K562 (cell line): ENCODE results near the gene TMBIM4. TPM values are rescaled to one million over a fixed set of nuclear protein-coding genes. Genes with fewer than 3 reads are reported as not detected.

Experiments used
- ATAC-seq: fragments of 200-7000 bp; cut with Tn5 transposase; 3 replicates; pipeline ENCODE4 v1.9.1; 2020; ENCODE audit warnings: moderate library complexity
- Bru-seq: library from RNA; stranded (reverse); fragments of 400-500 nt; gene quantifications from one replicate; lab custom pipeline; 2021; lab: Mats Ljungman, UMichigan
- BruChase-seq, 2 experiments: library from RNA; stranded (reverse); fragments of 400-500 nt; gene quantifications; one replicate each; lab custom pipeline; 2021; lab: Mats Ljungman, UMichigan
- BruUV-seq: library from RNA; stranded (reverse); fragments of 400-500 nt; replicated peaks from 2 replicates; lab custom pipeline; 2021; lab: Mats Ljungman, UMichigan
- CTCF ChIA-PET: fragments of 300-600 bp; formaldehyde crosslinking; extraction: SDS; loops from one replicate; lab custom pipeline; 2021; ENCODE audit warnings: low intra/inter-chr PET ratio; lab: Yijun Ruan, JAX
- POLR2A ChIA-PET: fragments of 300-600, 350-650 bp; sonication (Branson Sonifier 250); formaldehyde crosslinking; extraction: SDS; loops from one replicate; lab custom pipeline; 2021; ENCODE audit warnings: antibody characterized with exemption, inconsistent platforms; lab: Yijun Ruan, JAX
- DNase-seq, 4 experiments: peaks; one replicate each; pipeline versions ENCODE4 v3.0.0 to v3.0.0-alpha.2; 2011 to 2018; ENCODE audit warnings: low spot score in 3 of 4, mixed read lengths in 3 of 4; ENCODE audit errors: extremely low read depth in 1 of 4
- FAIRE-seq: peaks from 2 replicates; lab custom pipeline; 2011; peaks lifted over from hg19 to GRCh38; lab: Jason Lieb, UNC
- H2AFZ ChIP-seq: 2 replicates; pipeline ENCODE4 v1.6.0; 2011; ENCODE audit warnings: low read depth, low read length, control low read depth, inconsistent platforms
- H3K27ac ChIP-seq: fragments of 200-600 bp; 3 replicates; pipeline ENCODE4 v1.8.0; 2011; ENCODE audit warnings: low read depth, mild to moderate bottlenecking, control low read depth, inconsistent platforms, low read length, moderate library complexity, mixed read lengths; ENCODE audit errors: extremely low read depth
- H3K27me3 ChIP-seq, 2 experiments: fragments of 300-600 bp in 1 of 2; 2 replicates in 1 of 2; 3 replicates in 1 of 2; pipeline versions ENCODE4 v1.6.0 to v1.8.0; 2011; ENCODE audit warnings: inconsistent platforms in 2 of 2, low read length in 2 of 2, mild to moderate bottlenecking in 1 of 2, mixed read lengths in 1 of 2, moderate library complexity in 1 of 2; ENCODE audit not compliant: control insufficient read depth in 2 of 2, insufficient read depth in 2 of 2
- H3K36me3 ChIP-seq: fragments of 300-600 bp; 3 replicates; pipeline ENCODE4 v1.8.0; 2011; ENCODE audit warnings: mild to moderate bottlenecking, low read length, inconsistent platforms; ENCODE audit not compliant: control insufficient read depth, insufficient read depth
- H3K4me1 ChIP-seq, 2 experiments: fragments of 200-600 bp in 1 of 2; replicated peaks in 1 of 2; 2 replicates in 1 of 2; 3 replicates in 1 of 2; pipeline versions ENCODE4 v1.5.1 to v1.8.0; 2011; ENCODE audit warnings: inconsistent platforms in 2 of 2, low read length in 2 of 2, mild to moderate bottlenecking in 1 of 2, mixed read lengths in 1 of 2, moderate library complexity in 1 of 2; ENCODE audit not compliant: control insufficient read depth in 2 of 2, insufficient read depth in 2 of 2
- H3K4me2 ChIP-seq: 2 replicates; pipeline ENCODE4 v1.6.1; 2011; ENCODE audit warnings: low read length, control low read depth, inconsistent platforms, mixed read lengths; ENCODE audit not compliant: insufficient read depth
- H3K4me3 ChIP-seq: fragments of 200-600 bp; sonication (generic), shearing (Covaris generic); 2 replicates; pipeline ENCODE4 v1.5.1; 2016; ENCODE audit warnings: control low read depth, inconsistent platforms
- H3K79me2 ChIP-seq: fragments of 200-600 bp; 3 replicates; pipeline ENCODE4 v1.8.0; 2011; ENCODE audit warnings: low read length, inconsistent platforms; ENCODE audit not compliant: control insufficient read depth, insufficient read depth
- H3K9ac ChIP-seq, 2 experiments: 2 replicates each; pipeline versions ENCODE4 v1.6.0 to v1.6.1; 2011; ENCODE audit warnings: low read depth in 2 of 2, low read length in 2 of 2, control low read depth in 1 of 2, inconsistent platforms in 1 of 2, mild to moderate bottlenecking in 1 of 2, mixed read lengths in 1 of 2; ENCODE audit not compliant: insufficient read depth in 1 of 2
- H3K9me1 ChIP-seq: one replicate; pipeline ENCODE4 v1.6.0; 2011; ENCODE audit warnings: inconsistent platforms, mild to moderate bottlenecking, low read length, moderate library complexity; ENCODE audit not compliant: control insufficient read depth, insufficient read depth
- H3K9me3 ChIP-seq: replicated peaks from 2 replicates; pipeline ENCODE4 v1.5.1; 2011; ENCODE audit warnings: low read depth, low read length, inconsistent platforms; ENCODE audit not compliant: control insufficient read depth, insufficient read depth
- H4K20me1 ChIP-seq: replicated peaks from 2 replicates; pipeline ENCODE4 v1.6.1; 2011; ENCODE audit warnings: low read length, inconsistent platforms, mixed read lengths; ENCODE audit not compliant: control insufficient read depth, insufficient read depth
- ELF1 ChIP-seq: fragments of 200-800 bp; sonication (Bioruptor generic); IDR thresholded peaks from 2 replicates; pipeline ENCODE4 v1.6.1; 2016; ENCODE audit warnings: missing genetic modification characterization, missing compliant biosample characterization
- GABPB2 ChIP-seq: fragments of 250-450 bp; sonication (Bioruptor Pico); conservative IDR thresholded peaks from 2 replicates; pipeline ENCODE4 v1.5.1; 2021; ENCODE audit warnings: mild to moderate bottlenecking
- PTTG1 ChIP-seq: fragments of 450-650 bp; IDR thresholded peaks from 2 replicates; pipeline ENCODE4 v1.6.1; 2016; ENCODE audit warnings: low read depth, mild to moderate bottlenecking, missing genetic modification characterization, missing compliant biosample characterization
- SAFB2 ChIP-seq: fragments of 200-400 bp; formaldehyde crosslinking; IDR thresholded peaks from 2 replicates; pipeline ENCODE4 v1.6.1; 2018; ENCODE audit warnings: borderline replicate concordance, low read length, low read depth, moderate library complexity; ENCODE audit not compliant: severe bottlenecking
- TAF7 ChIP-seq: fragments of 450-650 bp; IDR thresholded peaks from 2 replicates; pipeline ENCODE4 v1.6.1; 2016; ENCODE audit warnings: missing genetic modification characterization, missing compliant biosample characterization
- ZNF197 ChIP-seq: fragments of 200-800 bp; sonication (Bioruptor generic); IDR thresholded peaks from 2 replicates; pipeline ENCODE4 v1.6.1; 2016; ENCODE audit warnings: low read depth, missing genetic modification characterization, missing compliant biosample characterization
- ZNF24 ChIP-seq: fragments of 450-650 bp; IDR thresholded peaks from 2 replicates; pipeline ENCODE4 v1.6.1; 2016
- WGBS: fragments of 100-300 bp; shearing (Covaris generic); methylation state at CpG from one replicate; pipeline ENCODE4 v1.1.6; 2016; ENCODE audit warnings: low coverage, mixed read lengths; ENCODE audit not compliant: insufficient coverage; ENCODE audit errors: missing lambda C conversion rate; 5-methylcytosine and 5-hydroxymethylcytosine counted together
- in situ Hi-C: fragments of 300-500 bp; cut with MboI; formaldehyde crosslinking; loops from 4 replicates; pipeline ENCODE4 v1.15.0; 2018; ENCODE audit warnings: inconsistent platforms, mixed read lengths
- intact Hi-C: fragments of 100-400 bp; cut with micrococcal nuclease; formaldehyde crosslinking; loops from 2 replicates; pipeline ENCODE4 v1.14.2; 2022
- long read RNA-seq, 3 experiments: library from polyadenylated mRNA in 2 of 3; library from RNA in 1 of 3; unstranded in 2 of 3; stranded (forward) in 1 of 3; transcript quantifications; one replicate each; pipeline ENCODE4 v2.0.0, GENCODE V29; 2019 to 2022
- polyA minus RNA-seq, 3 experiments: library from RNA; depleted of rRNA, polyadenylated mRNA; stranded (reverse); fragments of >200 nt; gene quantifications; 2 replicates each; pipeline ENCODE4 v1.2.3, GENCODE V29; 2011
- polyA plus RNA-seq, 8 experiments: library from polyadenylated mRNA; depleted of rRNA in 4 of 8; stranded (reverse) in 5 of 8; unstranded in 3 of 8; fragments of >200 nt; fragmentation: Nextera tagmentation in 2 of 8; fragmentation: Illumina TruSeq in 1 of 8; extraction: Ambion mirVana in 2 of 8; extraction: Trizol in 1 of 8; gene quantifications; 2 replicates each; pipeline versions ENCODE4 v1.2.1 to v1.2.3, GENCODE V29; 2011 to 2014; ENCODE audit warnings: inconsistent platforms in 1 of 8, missing spikeins in 1 of 8
- total RNA-seq, 7 experiments: library from RNA; depleted of rRNA in 6 of 7; stranded (reverse); fragments of >200 nt in 6 of 7; fragmentation: Illumina TruSeq in 2 of 7; extraction: Trizol in 2 of 7; gene quantifications; 2 replicates each; pipeline versions ENCODE4 v1.2.1 to v1.2.3, GENCODE V29; 2011 to 2021; ENCODE audit warnings: low replicate concordance in 1 of 7
- TF ChIP-seq, protein P1 (sequence below): fragments of 250-450 bp; sonication (Bioruptor Pico); IDR thresholded peaks from 2 replicates; pipeline ENCODE4 v1.9.0; 2021; ENCODE audit warnings: mild to moderate bottlenecking, inconsistent platforms
- TF ChIP-seq, protein P2 (sequence below): fragments of 250-450 bp; sonication (Bioruptor Pico); IDR thresholded peaks from 2 replicates; pipeline ENCODE4 v1.4.0; 2020; ENCODE audit warnings: borderline replicate concordance

The TMBIM4 gene, protein sequence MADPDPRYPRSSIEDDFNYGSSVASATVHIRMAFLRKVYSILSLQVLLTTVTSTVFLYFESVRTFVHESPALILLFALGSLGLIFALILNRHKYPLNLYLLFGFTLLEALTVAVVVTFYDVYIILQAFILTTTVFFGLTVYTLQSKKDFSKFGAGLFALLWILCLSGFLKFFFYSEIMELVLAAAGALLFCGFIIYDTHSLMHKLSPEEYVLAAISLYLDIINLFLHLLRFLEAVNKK
- 23.3 and 47.4 TPM in 2 replicates for total RNA-seq (2011; cell fraction: chromatin; rRNA removed; ENCODE audit: low replicate concordance)
- total RNA-seq (2011; cell fraction: nucleolus; rRNA removed), result 18.2 and 23.0 TPM in 2 replicates
- 38.8 and 43.1 TPM in 2 replicates for total RNA-seq (2011; cell fraction: nucleoplasm; rRNA removed)
- total RNA-seq (2014; rRNA removed) (18.6 and 19.5 TPM in 2 replicates), total RNA-seq (2014; rRNA removed; fragmentation: Illumina TruSeq; extraction: Trizol) (49.8 and 57.5 TPM in 2 replicates), total RNA-seq (2015; rRNA removed; fragmentation: Illumina TruSeq; extraction: Trizol) (46.1 and 50.0 TPM in 2 replicates), total RNA-seq (2021) (41.2 and 46.5 TPM in 2 replicates), polyA plus RNA-seq (2011; rRNA removed) (53.9 and 67.4 TPM in 2 replicates), polyA plus RNA-seq (2014; fragmentation: Illumina TruSeq; extraction: Trizol) (49.7 and 70.1 TPM in 2 replicates), polyA plus RNA-seq (2014; fragmentation: Nextera tagmentation; extraction: Ambion mirVana) (100 to 1,000 TPM; 231 to 272 TPM), polyA plus RNA-seq (2014; rRNA removed) (61.8 and 104 TPM in 2 replicates), polyA minus RNA-seq (2011; rRNA and poly(A)+ RNA removed) (27.7 and 28.5 TPM in 2 replicates), Bru-seq, nascent RNA (percentile 77 among the genes with signal in this experiment), BruChase-seq, experiment 1, labeled RNA remaining after a 2-hour chase (percentile 77 among the genes with signal in this experiment), BruChase-seq, experiment 2, labeled RNA remaining after a 6-hour chase (percentile 77 among the genes with signal in this experiment)
- polyA plus RNA-seq (2011; cell fraction: cytosol; rRNA removed), result 94.3 and 145 TPM in 2 replicates
- polyA plus RNA-seq (2011; cell fraction: nucleus; rRNA removed), result 17.7 and 30.5 TPM in 2 replicates
- polyA plus RNA-seq (2012), result 55.8 and 57.5 TPM in 2 replicates
- polyA minus RNA-seq (2011; cell fraction: cytosol; rRNA and poly(A)+ RNA removed), result 5.2 and 24.5 TPM in 2 replicates
- polyA minus RNA-seq (2011; cell fraction: nucleus; rRNA and poly(A)+ RNA removed), result 4.6 and 15.3 TPM in 2 replicates
- long read RNA-seq, experiment 1, transcript TMBIM4-202 (7 exons, 2,952 nt), result major isoform, 57 of 78 reads
- long read RNA-seq, experiment 1, transcript TMBIM4-207 (2 exons, 220 nt), result minor isoform, 6 of 78 reads
- long read RNA-seq, experiment 1, partial matches to known transcripts, result 0 of 78 reads
- long read RNA-seq, experiment 1, other reads (novel, unspliced or antisense), result 10 of 78 reads
- long read RNA-seq, experiment 2, transcript TMBIM4-202 (7 exons, 2,952 nt), result major isoform, 22 of 44 reads
- long read RNA-seq, experiment 2, partial matches to known transcripts, result 9 of 44 reads
- long read RNA-seq, experiment 2, other reads (novel, unspliced or antisense), result 12 of 44 reads
- long read RNA-seq, experiment 3, transcript TMBIM4-202 (7 exons, 2,952 nt), result major isoform, 44 of 49 reads
- long read RNA-seq, experiment 3, partial matches to known transcripts, result 1 of 49 reads
- long read RNA-seq, experiment 3, other reads (novel, unspliced or antisense), result 3 of 49 reads

DNA sequence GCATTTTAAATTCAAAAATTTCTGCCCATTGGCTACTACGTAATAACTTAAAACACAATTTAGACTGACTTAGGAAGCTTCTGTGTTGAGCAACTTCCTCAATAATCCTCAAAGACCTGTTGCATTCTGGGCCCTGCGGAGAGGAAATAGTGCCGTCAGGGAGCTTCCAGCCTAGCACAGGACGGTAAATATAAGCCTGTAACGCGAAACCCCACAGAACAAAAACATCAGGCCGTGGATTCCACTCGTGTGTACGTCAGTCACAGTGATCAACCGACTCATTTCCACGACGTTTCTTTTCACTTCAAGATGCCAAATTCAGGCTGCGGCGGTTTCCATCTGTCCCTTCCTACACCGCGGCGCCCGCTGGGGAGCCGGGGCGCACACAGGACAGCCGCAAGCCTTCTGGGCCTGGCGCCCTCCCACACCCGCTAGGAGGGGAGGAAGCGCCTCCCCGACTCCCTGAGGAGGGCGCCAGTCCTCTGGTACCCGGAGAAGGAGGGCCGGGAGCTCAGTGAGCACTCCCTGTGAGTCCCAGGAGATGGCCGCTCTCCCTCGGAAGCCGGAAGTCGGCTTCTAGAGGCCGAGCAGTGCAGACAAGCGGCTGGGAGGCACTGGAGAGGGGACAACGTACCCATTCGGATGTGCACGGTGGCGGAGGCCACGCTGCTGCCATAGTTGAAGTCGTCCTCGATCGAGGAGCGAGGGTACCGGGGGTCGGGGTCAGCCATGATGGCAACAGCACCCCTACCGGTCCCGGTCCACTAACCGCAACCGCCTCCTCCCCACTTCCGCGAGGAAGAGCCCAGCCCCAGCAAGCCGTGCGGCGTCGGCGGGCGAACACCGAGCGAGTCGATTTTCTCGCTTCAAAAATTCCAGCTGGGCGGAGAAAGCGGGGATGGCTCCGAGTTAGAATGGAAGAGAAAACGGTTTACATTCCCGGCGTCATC is at the start of gene TMBIM4:
TSS of gene TMBIM4 (minus strand) at position 776 of the 950 bp plus-strand sequence. CDS start at position 731, 45 bp downstream.
- peak; percentile 77 for FAIRE-seq
- TF ChIP-seq GABPB2 (CRISPR knock-in tag), result no peak
- TF ChIP-seq, protein P1, sequence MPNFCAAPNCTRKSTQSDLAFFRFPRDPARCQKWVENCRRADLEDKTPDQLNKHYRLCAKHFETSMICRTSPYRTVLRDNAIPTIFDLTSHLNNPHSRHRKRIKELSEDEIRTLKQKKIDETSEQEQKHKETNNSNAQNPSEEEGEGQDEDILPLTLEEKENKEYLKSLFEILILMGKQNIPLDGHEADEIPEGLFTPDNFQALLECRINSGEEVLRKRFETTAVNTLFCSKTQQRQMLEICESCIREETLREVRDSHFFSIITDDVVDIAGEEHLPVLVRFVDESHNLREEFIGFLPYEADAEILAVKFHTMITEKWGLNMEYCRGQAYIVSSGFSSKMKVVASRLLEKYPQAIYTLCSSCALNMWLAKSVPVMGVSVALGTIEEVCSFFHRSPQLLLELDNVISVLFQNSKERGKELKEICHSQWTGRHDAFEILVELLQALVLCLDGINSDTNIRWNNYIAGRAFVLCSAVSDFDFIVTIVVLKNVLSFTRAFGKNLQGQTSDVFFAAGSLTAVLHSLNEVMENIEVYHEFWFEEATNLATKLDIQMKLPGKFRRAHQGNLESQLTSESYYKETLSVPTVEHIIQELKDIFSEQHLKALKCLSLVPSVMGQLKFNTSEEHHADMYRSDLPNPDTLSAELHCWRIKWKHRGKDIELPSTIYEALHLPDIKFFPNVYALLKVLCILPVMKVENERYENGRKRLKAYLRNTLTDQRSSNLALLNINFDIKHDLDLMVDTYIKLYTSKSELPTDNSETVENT (CRISPR knock-in tag), result peak; percentile 75
- peak; percentile 21; the same call in 1 of the 2 replicates for TF ChIP-seq ZNF24
- no peak for TF ChIP-seq PTTG1 (tag)
- peak; percentile 88 for TF ChIP-seq TAF7 (tag)
- no peak for TF ChIP-seq SAFB2
- TF ChIP-seq ZNF197 (CRISPR knock-in tag), result no peak
- TF ChIP-seq ELF1 (tag), result peak; percentile 97
- TF ChIP-seq, protein P2, sequence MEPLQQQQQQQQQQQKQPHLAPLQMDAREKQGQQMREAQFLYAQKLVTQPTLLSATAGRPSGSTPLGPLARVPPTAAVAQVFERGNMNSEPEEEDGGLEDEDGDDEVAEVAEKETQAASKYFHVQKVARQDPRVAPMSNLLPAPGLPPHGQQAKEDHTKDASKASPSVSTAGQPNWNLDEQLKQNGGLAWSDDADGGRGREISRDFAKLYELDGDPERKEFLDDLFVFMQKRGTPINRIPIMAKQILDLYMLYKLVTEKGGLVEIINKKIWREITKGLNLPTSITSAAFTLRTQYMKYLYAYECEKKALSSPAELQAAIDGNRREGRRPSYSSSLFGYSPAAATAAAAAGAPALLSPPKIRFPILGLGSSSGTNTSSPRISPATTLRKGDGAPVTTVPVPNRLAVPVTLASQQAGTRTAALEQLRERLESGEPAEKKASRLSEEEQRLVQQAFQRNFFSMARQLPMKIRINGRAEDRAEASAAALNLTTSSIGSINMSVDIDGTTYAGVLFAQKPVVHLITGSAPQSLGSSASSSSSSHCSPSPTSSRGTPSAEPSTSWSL (CRISPR knock-in tag), result no peak

More for the DNA sequence above, at the start of gene TMBIM4:
- intact Hi-C loops, result loop anchor here (1.0 to 2.0 kb wide), 3 partner anchors 39 to 133 kb away; partner anchors contain the start of genes HELB and LLPH
- DNase-seq, result peak; percentile 87 to 93 (median 90)
- peak within 1 kb of the TSS; percentile 92 for H3K27ac ChIP-seq
- TSS peak; percentile 88 for BruUV-seq
- H3K36me3 ChIP-seq, result peaks cover 11% of the 10 kb centered on the region
- peak within 1 kb of the TSS; percentile 95 for H2AFZ ChIP-seq
- peaks cover 47% of the 10 kb centered on the region for H3K79me2 ChIP-seq
- H3K9me3 ChIP-seq, result no peaks in the 10 kb centered on the region
- WGBS, result under 1% methylated on average over 59 of the region's 67 CpGs
- in situ Hi-C loops, result no loop called here
- ATAC-seq, result peak; percentile 98
- no peaks in the 10 kb centered on the region for H3K9me1 ChIP-seq
- H3K4me2 ChIP-seq, result peak within 1 kb of the TSS; percentile 88
- H3K4me1 ChIP-seq, result peaks cover 0 to 5% of the 10 kb centered on the region in 2 experiments; a peak in 3 of 5 replicates
- no peaks in the 10 kb centered on the region for H3K27me3 ChIP-seq
- no peaks in the 10 kb centered on the region for H4K20me1 ChIP-seq
- peak within 1 kb of the TSS; percentile 53 for H3K4me3 ChIP-seq
- peak within 1 kb of the TSS; percentile 80 to 92 for H3K9ac ChIP-seq
- CTCF ChIA-PET, result interaction anchor here (0.6 kb wide), 1 partner anchor 466 kb away, joined by 3 read pairs; no protein-coding TSS in a partner anchor
- POLR2A ChIA-PET, result interaction anchor here (0.6 to 2.3 kb wide), 13 partner anchors 9 to 279 kb away, joined by 3 to 15 read pairs (median 3); partner anchors contain the start of gene LLPH
